GM23248 (cell line): ENCODE data around the gene PIH1D1. TPM values are rescaled to one million over a fixed set of nuclear protein-coding genes. Genes with fewer than 3 reads are reported as not detected.

Experiments
- DNase-seq: peaks from one replicate; pipeline ENCODE4 v3.0.0-alpha.2; 2015
- H2AFZ ChIP-seq: fragments of 200-600 bp; sonication (generic); 2 replicates; pipeline ENCODE4 v1.6.1; 2016; ENCODE audit warnings: antibody characterized with exemption
- H3F3A ChIP-seq: fragments of 200-600 bp; sonication (generic); 2 replicates; pipeline ENCODE4 v1.6.1; 2016; ENCODE audit warnings: mild to moderate bottlenecking, antibody characterized with exemption, mixed run types; ENCODE audit not compliant: insufficient read depth
- H3K27ac ChIP-seq: fragments of 200-600 bp; sonication (generic); 2 replicates; pipeline ENCODE4 v1.5.1; 2016; ENCODE audit warnings: mild to moderate bottlenecking
- H3K27me3 ChIP-seq: fragments of 200-600 bp; sonication (generic); replicated peaks from 2 replicates; pipeline ENCODE4 v1.6.1; 2016; ENCODE audit warnings: mild to moderate bottlenecking; ENCODE audit not compliant: insufficient read depth
- H3K36me3 ChIP-seq: fragments of 200-600 bp; sonication (generic); 2 replicates; pipeline ENCODE4 v1.6.1; 2016; ENCODE audit warnings: low read depth, mild to moderate bottlenecking
- H3K4me1 ChIP-seq: fragments of 200-600 bp; sonication (generic); 2 replicates; pipeline ENCODE4 v1.6.1; 2016; ENCODE audit warnings: mild to moderate bottlenecking; ENCODE audit not compliant: insufficient read depth
- H3K4me2 ChIP-seq: fragments of 200-600 bp; sonication (generic); one replicate; pipeline ENCODE4 v1.6.1; 2016; ENCODE audit warnings: mild to moderate bottlenecking; ENCODE audit not compliant: unreplicated experiment
- H3K4me3 ChIP-seq: fragments of 200-600 bp; sonication (generic); 2 replicates; pipeline ENCODE4 v1.5.1; 2016; ENCODE audit warnings: mild to moderate bottlenecking
- H3K79me2 ChIP-seq: fragments of 200-600 bp; sonication (generic); 2 replicates; pipeline ENCODE4 v1.6.1; 2016; ENCODE audit warnings: mild to moderate bottlenecking; ENCODE audit not compliant: insufficient read depth
- H3K9ac ChIP-seq: fragments of 200-600 bp; sonication (generic); 2 replicates; pipeline ENCODE4 v1.6.1; 2016; ENCODE audit warnings: mild to moderate bottlenecking
- H3K9me2 ChIP-seq: fragments of 200-600 bp; sonication (generic); 2 replicates; pipeline ENCODE4 v1.6.1; 2016; ENCODE audit warnings: mixed run types, mild to moderate bottlenecking, moderate library complexity; ENCODE audit not compliant: insufficient read depth
- H3K9me3 ChIP-seq: fragments of 200-600 bp; sonication (generic); one replicate; pipeline ENCODE4 v1.6.1; 2017; ENCODE audit warnings: low read depth
- H4K20me1 ChIP-seq: fragments of 200-600 bp; sonication (generic); 2 replicates; pipeline ENCODE4 v1.6.0; 2016; ENCODE audit not compliant: insufficient read depth
- EZH2 ChIP-seq: fragments of 200-600 bp; sonication (generic); IDR thresholded peaks from 2 replicates; pipeline ENCODE4 v1.6.1; 2018; ENCODE audit warnings: antibody characterized with exemption, mild to moderate bottlenecking; ENCODE audit not compliant: insufficient read depth, poor library complexity, severe bottlenecking
- EZH2phosphoT487 ChIP-seq: fragments of 200-600 bp; sonication (generic); IDR thresholded peaks from 2 replicates; pipeline ENCODE4 v1.6.1; 2018; ENCODE audit warnings: antibody characterized with exemption, moderate library complexity, mild to moderate bottlenecking, low read depth; ENCODE audit not compliant: insufficient read depth
- WGBS, 2 experiments: methylation state at CpG; one replicate each; pipeline ENCODE4 v1.1.6; 2015 to 2017; ENCODE audit warnings: low lambda C conversion rate in 2 of 2, low coverage in 1 of 2; ENCODE audit errors: missing lambda C conversion rate in 2 of 2; 5-methylcytosine and 5-hydroxymethylcytosine counted together
- in situ Hi-C: fragments of 300-500 bp; cut with MboI; formaldehyde crosslinking; loops from 2 replicates; pipeline ENCODE4 v1.15.0; 2020
- polyA plus RNA-seq: library from polyadenylated mRNA; unstranded; fragments of >200 nt; fragmentation: Nextera tagmentation; extraction: Ambion mirVana; gene quantifications from 2 replicates; pipeline ENCODE4 v1.2.1, GENCODE V29; 2016
- total RNA-seq: library from RNA; depleted of rRNA; stranded (reverse); fragments of >200 nt; shearing (Covaris generic); gene quantifications from 2 replicates; pipeline ENCODE4 v1.2.3, GENCODE V29; 2014

PIH1D1 gene
- total and polyA plus RNA-seq, 2 experiments from 2014 or later = 73.5 to 90.2 TPM

DNA sequence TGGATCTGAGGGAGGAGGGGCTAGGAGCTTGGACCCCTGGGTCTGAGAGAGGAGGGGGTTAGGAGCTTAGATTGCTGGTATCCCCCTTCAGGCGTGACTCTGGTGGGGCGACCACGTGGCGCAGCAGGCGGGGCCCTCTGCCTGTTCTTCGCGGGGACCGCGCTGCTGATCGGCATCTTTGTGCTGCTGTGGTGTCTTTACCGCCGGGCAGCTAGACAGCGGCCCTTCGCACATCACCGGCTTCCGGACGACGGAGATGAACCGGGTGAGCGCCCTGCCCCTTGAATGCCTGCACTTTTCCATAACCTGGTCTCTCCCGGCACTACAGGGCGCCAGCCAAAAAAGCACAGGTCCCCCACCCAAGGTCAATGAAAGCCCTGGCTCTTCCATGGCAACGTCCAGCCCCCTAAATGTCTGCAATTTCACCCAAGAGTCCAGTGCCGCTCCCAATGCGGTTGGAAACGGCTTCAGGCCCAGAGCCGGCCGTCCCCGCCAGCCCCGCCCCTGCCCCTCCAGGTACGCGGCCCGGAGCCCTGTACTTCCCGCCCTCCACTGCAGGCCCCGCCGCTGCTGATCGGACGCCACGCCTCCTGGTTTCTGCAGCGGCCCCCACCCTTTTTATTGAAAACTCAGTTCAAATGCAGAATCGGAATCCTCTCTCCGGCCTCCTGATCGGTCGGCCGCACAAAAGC, 23.6 kb downstream of the PIH1D1 start:
- Histone ChIP-seq H3K4me3 (no peak overlapping the region), H3K4me2 (no peak overlapping the region), H3K9me3 (no peaks in the 10 kb centered on the region), H3K27me3 (peaks cover 95% of the 10 kb centered on the region), H3K9ac (no peak overlapping the region), H4K20me1 (no peaks in the 10 kb centered on the region), H2AFZ (no peak overlapping the region; the same call in 1 of the 2 replicates), H3K36me3 (no peaks in the 10 kb centered on the region), H3K27ac (no peak overlapping the region), H3K4me1 (no peaks in the 10 kb centered on the region), H3K9me2 (no peaks in the 10 kb centered on the region), H3K79me2 (no peaks in the 10 kb centered on the region), H3F3A (no peaks in the 10 kb centered on the region)
- DNase-seq = peak; percentile 43
- 2 to 4% methylated on average over 27 to 38 of the region's 45 CpGs for WGBS, 2 experiments
- in situ Hi-C loops = no loop called here
- peak; percentile 95 for TF ChIP-seq EZH2
- TF ChIP-seq EZH2phosphoT487 = no peak

- H3K79me2 ChIP-seq = no peaks in the 10 kb centered on the region
- H3F3A ChIP-seq = no peaks in the 10 kb centered on the region
- no peak overlapping the region for H3K9ac ChIP-seq
- no peak for DNase-seq
- 32 to 34% methylated on average over 10 to 12 of the region's 12 CpGs for WGBS, 2 experiments
- peaks cover 95% of the 10 kb centered on the region for H3K27me3 ChIP-seq
- no peak for TF ChIP-seq EZH2phosphoT487
- TF ChIP-seq EZH2 = no peak
- H4K20me1 ChIP-seq = no peaks in the 10 kb centered on the region
- H3K4me1 ChIP-seq = no peaks in the 10 kb centered on the region
- in situ Hi-C loops = no loop called here
- no peak overlapping the region for H3K4me2 ChIP-seq
- H3K9me3 ChIP-seq = no peaks in the 10 kb centered on the region
- H2AFZ ChIP-seq = no peak overlapping the region
- H3K4me3 ChIP-seq = no peak overlapping the region
- no peak overlapping the region for H3K27ac ChIP-seq
- H3K36me3 ChIP-seq = no peaks in the 10 kb centered on the region
- no peaks in the 10 kb centered on the region for H3K9me2 ChIP-seq
Measured at GRCh38 chr19:49427339-49427738, 24.3 kb downstream of the PIH1D1 start.

- Histone ChIP-seq H3K79me2 (no peaks in the 10 kb centered on the region), H3K36me3 (no peaks in the 10 kb centered on the region), H4K20me1 (no peaks in the 10 kb centered on the region), H3K9ac (no peak overlapping the region), H3K4me2 (no peak overlapping the region), H2AFZ (no peak overlapping the region), H3K27ac (no peak overlapping the region), H3K4me3 (no peak overlapping the region), H3F3A (no peaks in the 10 kb centered on the region), H3K9me3 (no peaks in the 10 kb centered on the region), H3K27me3 (peaks cover 93% of the 10 kb centered on the region), H3K9me2 (no peaks in the 10 kb centered on the region), H3K4me1 (0 out of 2 replicates have a peak, but pooled peaks cover 4% of the 10 kb centered on the region)
- no peak for TF ChIP-seq EZH2phosphoT487
- peak; percentile 15 for TF ChIP-seq EZH2
- 2% methylated on average over 30 of the region's 30 CpGs for WGBS, 2 experiments
- in situ Hi-C loops = no loop called here
- DNase-seq = peak; percentile 72
Measured at GRCh38 chr19:49425922-49426592, 25.6 kb downstream of the PIH1D1 start.

DNA sequence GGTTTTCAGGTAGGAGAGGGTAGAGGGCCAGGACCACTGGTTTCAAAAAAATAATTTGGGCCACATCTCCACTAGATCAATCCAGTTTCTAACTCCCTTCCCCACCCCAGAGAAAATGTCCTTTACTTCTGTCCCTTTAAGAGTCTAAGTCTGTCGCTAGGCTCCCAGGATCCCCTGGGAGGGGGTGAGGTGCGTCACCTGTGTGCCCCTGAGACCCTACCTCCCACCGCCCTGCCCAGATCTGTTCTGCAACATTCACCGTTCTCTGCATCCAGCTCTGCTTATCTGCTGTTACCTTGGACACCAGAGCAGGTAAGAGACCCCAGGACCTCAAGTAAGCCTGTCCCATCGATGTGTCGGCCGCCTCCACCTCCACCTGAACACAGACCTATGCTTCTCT, 26.4 kb downstream of the PIH1D1 start, which contains the start of gene GFY:
TSS of gene GFY (plus strand) at position 211 of the 400 bp plus-strand sequence. CDS start 1,043 bp downstream, outside the sequence.
- H3K27ac ChIP-seq = no peak within 1 kb of the TSS
- no peaks in the 10 kb centered on the region for H4K20me1 ChIP-seq
- 0 out of 2 replicates have a peak, but pooled peaks cover 5% of the 10 kb centered on the region for H3K4me1 ChIP-seq
- no peak within 1 kb of the TSS for H3K9ac ChIP-seq
- H3K36me3 ChIP-seq = no peaks in the 10 kb centered on the region
- H3K4me2 ChIP-seq = no peak within 1 kb of the TSS
- no peaks in the 10 kb centered on the region for H3K9me2 ChIP-seq
- H3K79me2 ChIP-seq = no peaks in the 10 kb centered on the region
- no peak within 1 kb of the TSS for H2AFZ ChIP-seq
- TF ChIP-seq EZH2 (no peak), EZH2phosphoT487 (no peak)
- in situ Hi-C loops = no loop called here
- WGBS, 2 experiments = 39% methylated on average over 7 of the region's 7 CpGs
- no peaks in the 10 kb centered on the region for H3F3A ChIP-seq
- no peaks in the 10 kb centered on the region for H3K9me3 ChIP-seq
- no peak within 1 kb of the TSS for H3K4me3 ChIP-seq
- peaks cover 87% of the 10 kb centered on the region for H3K27me3 ChIP-seq
- DNase-seq = no peak
